ENCODE data around the gene ZNF70.

The ZNF70 gene

DNA sequence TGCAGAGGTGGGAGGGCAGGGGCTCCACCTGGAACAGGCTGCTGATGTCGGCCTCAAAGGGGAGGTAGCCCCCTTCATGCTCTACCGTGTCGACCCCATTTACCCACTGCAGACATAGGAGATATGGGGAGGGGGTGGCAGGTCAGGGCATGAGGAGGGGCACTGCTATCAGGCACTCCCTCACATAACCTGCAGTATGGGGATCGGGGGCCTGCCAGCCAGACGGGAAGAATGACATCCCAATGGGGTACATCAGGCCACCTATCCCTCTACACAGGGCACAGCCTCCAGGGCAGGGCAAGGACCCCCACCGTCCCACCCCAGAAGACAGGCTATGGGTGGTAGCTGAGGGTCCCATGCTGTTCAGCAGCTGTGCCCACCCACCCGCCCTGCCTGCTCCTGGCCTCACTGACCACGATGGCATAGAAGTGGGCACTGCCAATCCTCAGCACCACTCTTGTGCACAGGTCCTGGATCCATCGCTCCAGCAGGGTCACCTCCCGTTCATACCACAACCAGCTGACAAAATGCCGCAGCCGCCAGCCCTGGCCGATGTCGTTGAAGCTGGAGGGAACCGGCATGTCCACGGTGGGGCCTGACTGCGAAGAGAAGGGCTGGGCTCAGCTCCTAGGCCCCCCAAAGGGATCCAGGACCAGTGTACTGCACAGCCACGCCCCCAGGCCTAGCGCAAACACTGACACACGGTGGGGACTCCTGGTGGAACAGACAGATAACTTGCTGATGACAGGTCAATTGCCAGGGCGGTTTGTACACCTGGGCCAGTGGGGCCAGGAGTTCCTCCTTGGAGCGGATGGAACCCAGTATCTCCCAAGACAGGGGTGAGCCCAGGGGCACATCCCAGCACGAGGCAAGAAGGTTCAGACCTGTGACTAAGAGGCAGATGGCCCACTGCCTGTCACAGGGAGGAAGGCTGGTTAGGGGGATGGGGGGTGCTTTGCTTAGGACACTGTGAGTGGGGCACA is 36.0 kb downstream of the ZNF70 start:
- DNase-seq: no peak

GRCh38 chr22:23713696-23714595 is 37.0 kb downstream of the ZNF70 start:
- DNase-seq: no peak

GRCh38 chr22:23712256-23712655 is 38.7 kb downstream of the ZNF70 start:
- DNase-seq: no peak

- no peak for DNase-seq
These were observed 41.8 kb downstream of the ZNF70 start for GRCh38 chr22:23709107-23709506.

DNA sequence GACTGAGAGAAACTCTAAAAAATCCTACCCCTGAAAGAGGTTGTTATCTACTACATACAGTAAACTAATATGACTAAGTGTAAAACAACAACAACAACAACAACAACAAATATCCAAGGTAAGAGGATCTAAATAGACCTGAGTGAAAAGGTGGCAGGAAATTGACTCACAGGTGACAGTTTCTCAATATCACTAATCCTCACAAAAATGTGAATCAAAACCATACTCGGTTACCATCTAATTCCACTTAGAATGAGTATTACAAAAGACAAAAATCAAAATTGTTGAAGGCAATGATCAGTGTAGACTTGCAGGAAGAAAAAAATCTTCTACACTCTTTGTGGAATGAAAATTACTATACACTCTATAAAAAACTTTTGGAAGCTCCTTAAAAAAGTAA is 42.6 kb downstream of the ZNF70 start:
- no peak for DNase-seq

- DNase-seq: no peak
These were observed 45.6 kb downstream of the ZNF70 start for GRCh38 chr22:23705358-23705757.

- DNase-seq: no peak
These were observed 46.1 kb downstream of the ZNF70 start for GRCh38 chr22:23704829-23705228.

DNA sequence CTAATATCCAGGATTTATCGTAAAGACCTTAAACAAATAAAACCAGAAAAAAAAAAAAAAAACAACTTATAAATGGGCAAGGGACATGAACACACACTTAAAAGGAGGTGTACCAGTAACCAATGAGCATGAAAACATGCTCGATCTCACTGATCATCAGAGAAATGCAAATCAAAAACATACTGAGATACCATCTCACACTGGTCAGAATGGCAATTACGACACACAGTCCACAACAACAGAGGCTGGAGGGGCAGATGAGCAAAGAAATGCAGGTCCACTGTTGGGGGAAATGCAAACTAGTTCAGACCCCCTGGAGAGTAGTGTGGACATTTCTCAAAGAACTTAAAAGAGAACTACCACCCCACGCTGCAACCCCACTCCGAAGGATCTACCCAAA is 46.9 kb downstream of the ZNF70 start:
- no peak for DNase-seq

- DNase-seq: no peak
These were observed 50.2 kb downstream of the ZNF70 start for GRCh38 chr22:23700706-23701105.

DNA sequence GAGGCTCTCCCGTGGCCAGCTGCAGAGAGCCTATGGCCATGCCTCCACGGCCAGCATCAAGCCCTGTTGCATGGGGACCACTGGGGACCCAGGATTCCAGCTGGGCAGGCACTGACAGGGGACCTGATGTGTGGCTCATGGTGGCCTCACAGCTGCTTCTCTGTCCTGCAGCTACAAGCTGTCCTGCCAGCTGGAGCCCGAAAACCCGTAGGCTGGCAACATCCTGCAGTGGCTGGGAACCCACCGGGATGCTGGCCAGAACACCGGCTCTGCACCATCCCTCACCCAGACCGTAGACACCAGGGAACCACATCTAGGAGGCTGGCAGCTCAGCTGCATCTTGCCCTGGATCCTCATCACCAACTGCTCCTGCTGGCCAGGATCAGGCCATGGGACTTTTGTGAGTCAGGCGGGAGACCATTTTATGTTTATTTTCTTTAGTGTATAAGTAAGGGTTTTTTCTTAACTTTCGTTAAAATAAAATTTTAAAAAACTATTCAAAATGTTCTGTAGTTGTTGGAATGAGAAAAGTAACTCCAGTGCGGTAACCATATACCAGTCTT is 52.2 kb downstream of the ZNF70 start:
- no peak for DNase-seq

GRCh38 chr22:23698094-23698493 is 52.8 kb downstream of the ZNF70 start:
- no peak for DNase-seq

GRCh38 chr22:23697031-23697970 is 53.6 kb downstream of the ZNF70 start:
- no peak for DNase-seq

DNA sequence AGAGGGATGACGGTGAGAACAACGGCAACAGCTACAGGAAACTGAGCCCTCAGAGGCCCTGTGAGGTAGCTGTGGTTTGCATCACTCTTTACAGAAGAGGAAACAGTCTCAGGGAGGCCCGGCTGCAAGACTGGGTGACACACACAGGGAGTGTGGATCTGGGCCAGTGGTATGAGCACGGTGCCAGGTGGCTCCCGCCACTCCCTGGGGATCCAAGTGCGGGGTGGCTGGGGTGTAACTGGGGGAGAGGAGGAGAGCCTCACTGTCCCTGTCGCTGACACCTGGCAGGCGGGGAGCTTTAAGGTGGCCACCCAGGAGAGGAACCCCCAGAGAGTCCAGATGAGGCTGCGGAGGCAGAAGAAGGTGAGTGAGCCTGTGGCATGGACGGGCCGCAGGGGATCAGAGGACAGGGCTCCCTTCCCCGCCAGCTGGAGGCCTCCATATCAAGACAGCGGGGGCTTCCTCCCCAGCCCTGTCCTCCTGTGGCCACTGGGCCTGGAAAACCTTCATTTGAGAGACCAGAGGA is 54.5 kb downstream of the ZNF70 start:
- DNase-seq: peak; percentile 44

DNA sequence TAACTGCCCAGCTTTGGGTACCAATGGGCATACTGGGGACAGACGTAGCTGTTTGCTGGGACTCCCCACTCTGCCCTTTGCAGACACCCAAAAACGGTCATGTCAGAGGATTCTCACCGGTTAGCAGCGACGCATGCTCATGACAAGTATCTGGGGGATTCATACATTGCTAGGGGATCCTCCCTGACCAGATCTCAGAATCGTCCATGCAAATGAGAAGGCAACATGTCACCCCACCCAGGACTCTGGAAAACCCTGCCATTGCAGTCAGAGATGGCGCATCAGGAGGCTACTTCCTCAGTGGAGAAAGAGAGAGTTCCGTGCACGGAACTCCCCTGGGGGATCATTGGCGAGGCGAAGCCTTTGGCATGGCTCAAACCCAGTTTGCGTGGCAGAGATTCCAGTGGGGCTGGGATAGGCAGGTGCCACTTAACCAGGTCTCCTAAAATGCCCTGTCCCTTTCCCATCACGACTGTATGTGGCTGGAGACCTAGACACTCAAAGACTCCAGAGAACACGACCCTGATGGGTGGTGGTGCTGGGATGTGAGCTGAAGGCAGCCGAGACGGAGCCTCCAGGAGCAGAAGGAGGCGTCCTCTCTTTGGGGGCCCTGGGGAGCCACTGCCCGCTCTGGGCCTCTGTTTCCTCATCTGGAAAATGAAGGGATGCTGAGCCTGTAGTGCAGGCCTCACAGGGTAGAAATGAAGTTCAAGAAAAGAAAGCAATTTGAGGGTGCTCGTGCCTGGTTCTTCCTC is 55.2 kb downstream of the ZNF70 start:
- DNase-seq: no peak

DNA sequence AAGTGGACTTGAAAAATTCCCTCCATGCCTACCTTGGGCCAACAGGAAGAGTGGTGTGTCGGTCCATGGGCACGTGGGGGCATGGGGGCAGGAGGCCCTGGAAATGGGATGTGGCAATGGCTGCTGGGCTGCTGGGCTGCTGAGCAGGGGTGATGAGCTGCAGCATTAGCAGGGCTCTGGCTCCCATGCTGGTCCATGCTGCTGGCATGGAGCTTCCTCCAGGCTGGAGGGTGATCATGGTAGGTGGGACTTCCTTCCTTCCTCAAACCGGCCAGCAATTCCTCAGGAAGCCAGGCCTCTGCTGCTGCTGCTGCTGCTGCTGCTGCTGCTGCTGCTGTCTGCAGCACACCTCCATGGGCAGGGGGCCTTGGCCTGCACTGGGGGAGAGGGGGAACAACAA is 55.8 kb downstream of the ZNF70 start:
- DNase-seq: no peak

DNA sequence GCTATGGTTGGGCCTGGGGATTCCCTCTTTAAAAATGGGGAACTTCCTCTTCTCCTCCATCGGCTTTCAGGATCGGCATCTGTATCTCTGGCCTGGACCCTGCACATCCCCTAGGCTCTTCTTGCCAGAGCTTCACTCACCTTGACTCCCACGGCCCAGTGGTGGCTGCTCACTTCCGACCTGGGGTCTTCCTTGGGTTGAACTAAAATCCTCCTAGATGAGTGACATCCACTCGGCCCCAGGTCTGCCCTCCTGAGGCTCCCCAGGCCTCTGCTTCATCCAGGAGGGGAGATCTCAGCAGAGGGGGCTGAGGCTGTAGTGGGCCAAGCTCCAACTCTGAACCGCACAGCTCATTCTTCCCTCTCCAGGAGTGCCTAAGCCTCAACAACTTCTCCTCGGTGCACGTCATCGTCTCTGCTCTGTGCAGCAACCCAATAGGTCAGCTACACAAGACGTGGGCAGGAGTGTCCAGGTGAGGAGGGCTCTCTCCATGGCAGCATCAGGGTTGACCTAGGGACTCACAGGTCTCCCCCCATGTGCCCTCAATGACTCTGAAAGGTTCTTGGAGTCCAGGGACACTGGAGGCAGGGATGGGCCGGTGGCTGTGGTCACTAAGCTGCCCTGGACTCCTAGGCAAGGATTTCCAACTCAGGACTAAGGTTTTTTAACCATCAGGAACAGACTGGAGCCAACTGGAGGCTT is 56.8 kb downstream of the ZNF70 start:
- DNase-seq: no peak

- DNase-seq: no peak
These were observed 58.2 kb downstream of the ZNF70 start for GRCh38 chr22:23692598-23693291.

GRCh38 chr22:23691748-23692423 is 59.0 kb downstream of the ZNF70 start:
- no peak for DNase-seq

GRCh38 chr22:23690713-23691112 is 60.2 kb downstream of the ZNF70 start, which contains the start of gene RGL4:
TSS of gene RGL4 (plus strand) at chr22:23691013. CDS start at chr22:23692031, 1,018 bp downstream.
- DNase-seq: no peak

Data from activated T-cell treated with anti-CD3 and anti-CD28 coated beads for 4 hours (primary cell).